Mammary epithelial cell (primary cell): ENCODE results near the gene TMEM247.

Source experiments
- CTCF ChIP-seq, 2 donors: IDR thresholded peaks in 1 of 2; conservative IDR thresholded peaks in 1 of 2; 2 replicates each; pipeline ENCODE4 v1.5.1; 2011 to 2012; ENCODE audit warnings: inconsistent platforms in 2 of 2, low read length in 2 of 2, mild to moderate bottlenecking in 2 of 2, control low read depth in 1 of 2, low read depth in 1 of 2; ENCODE audit not compliant: insufficient read depth in 1 of 2; ENCODE audit errors: extremely low read depth in 1 of 2
- EZH2 ChIP-seq: IDR thresholded peaks from 2 replicates; pipeline ENCODE4 v1.6.1; 2012; ENCODE audit warnings: low read length, inconsistent platforms, borderline replicate concordance

- TF ChIP-seq CTCF (conservative IDR thresholded peaks at IDR 0.05 in 1 of 2, IDR thresholded peaks at IDR 0.05 in 1 of 2; ENCODE audit: extremely low read depth in 1 of 2, insufficient read depth in 1 of 2, low read depth in 1 of 2, low read length in 2 of 2) (no peak), EZH2 (no peak)
These were observed 46.3 kb downstream of the TMEM247 start for GRCh38 chr2:46525522-46526155.
